ENCODE data around the gene CFL1. TPM values are rescaled to one million over a fixed set of nuclear protein-coding genes. Genes with fewer than 3 reads are reported as not detected.

CFL1 gene
- total RNA-seq, 2 donors from 2014 or later, result 654 to 731 TPM

GRCh38 chr11:65900125-65900898, 42.3 kb upstream of the CFL1 start, which contains the start of gene FOSL1:
Gene FOSL1 (minus strand): TSS chr11:65900388. CDS start chr11:65900339, 49 bp downstream.
- no peaks in the 10 kb centered on the region for H3K36me3 ChIP-seq
- intact Hi-C loops (cut with DNase I), result no loop called here
- peak; percentile 90 for DNase-seq (ENCODE audit: low spot score)
- 2% methylated on average over 70 of the region's 80 CpGs for WGBS
- TF ChIP-seq POLR2AphosphoS5 (IDR thresholded peaks at IDR 0.05) (peak; percentile 88), CTCF (IDR thresholded peaks at IDR 0.05) (no peak), POLR2A (IDR thresholded peaks at IDR 0.05) (peak; percentile 86)
- H3K27ac ChIP-seq, result peak within 1 kb of the TSS; percentile 32 to 53
- H3K4me3 ChIP-seq, result peak within 1 kb of the TSS; percentile 43 to 45
- no peaks in the 10 kb centered on the region for H3K9me3 ChIP-seq
- H3K4me1 ChIP-seq (replicated peaks), result no peaks in the 10 kb centered on the region
- H3K27me3 ChIP-seq (replicated peaks; ENCODE audit: insufficient read depth), result no peaks in the 10 kb centered on the region

- Histone ChIP-seq H3K9me3 (no peaks in the 10 kb centered on the region), H3K27me3 (replicated peaks; ENCODE audit: insufficient read depth) (no peaks in the 10 kb centered on the region), H3K27ac (peak overlapping the region; percentile 32 to 53), H3K36me3 (no peaks in the 10 kb centered on the region), H3K4me1 (replicated peaks) (no peaks in the 10 kb centered on the region), H3K4me3 (peak overlapping the region; percentile 43 to 45)
- WGBS, result 2% methylated on average over 55 of the region's 78 CpGs
- TF ChIP-seq POLR2A (IDR thresholded peaks at IDR 0.05) (peak; percentile 40), POLR2AphosphoS5 (IDR thresholded peaks at IDR 0.05) (no peak), CTCF (IDR thresholded peaks at IDR 0.05) (no peak)
- intact Hi-C loops (cut with DNase I), result no loop called here
- no peak for DNase-seq (ENCODE audit: low spot score)
Measured at GRCh38 chr11:65899356-65900124, 41.6 kb upstream of the CFL1 start.

GRCh38 chr11:65898656-65899355, 40.8 kb upstream of the CFL1 start:
- no peak for TF ChIP-seq CTCF (IDR thresholded peaks at IDR 0.05)
- TF ChIP-seq POLR2A (IDR thresholded peaks at IDR 0.05), result no peak
- TF ChIP-seq POLR2AphosphoS5 (IDR thresholded peaks at IDR 0.05), result no peak
- Histone ChIP-seq H3K36me3 (no peaks in the 10 kb centered on the region), H3K9me3 (no peaks in the 10 kb centered on the region), H3K4me3 (peak overlapping the region; percentile 43 to 45), H3K4me1 (replicated peaks) (no peaks in the 10 kb centered on the region), H3K27ac (no peak overlapping the region), H3K27me3 (replicated peaks; ENCODE audit: insufficient read depth) (no peaks in the 10 kb centered on the region)
- intact Hi-C loops (cut with DNase I), result no loop called here
- no peak for DNase-seq (ENCODE audit: low spot score)
- 36% methylated on average over 17 of the region's 28 CpGs for WGBS

- H3K36me3 ChIP-seq, result no peaks in the 10 kb centered on the region
- no peaks in the 10 kb centered on the region for H3K9me3 ChIP-seq
- no peak overlapping the region for H3K4me3 ChIP-seq
- intact Hi-C loops (cut with DNase I), result no loop called here
- H3K27ac ChIP-seq, result no peak overlapping the region
- TF ChIP-seq POLR2A (IDR thresholded peaks at IDR 0.05), result no peak
- TF ChIP-seq POLR2AphosphoS5 (IDR thresholded peaks at IDR 0.05), result no peak
- TF ChIP-seq CTCF (IDR thresholded peaks at IDR 0.05), result no peak
- no peaks in the 10 kb centered on the region for H3K4me1 ChIP-seq (replicated peaks)
- WGBS, result 88% methylated on average over 4 of the region's 4 CpGs
- DNase-seq (ENCODE audit: low spot score), result no peak
- no peaks in the 10 kb centered on the region for H3K27me3 ChIP-seq (replicated peaks; ENCODE audit: insufficient read depth)
Measured at GRCh38 chr11:65897020-65897471, 39.1 kb upstream of the CFL1 start.
